ENCODE measurements around the gene GLRA1. TPM values are rescaled to one million over a fixed set of nuclear protein-coding genes. Genes with fewer than 3 reads are reported as not detected.
"Not testable (repeated sequence)": the region's sequence is repeated elsewhere in the genome, so short reads cannot be mapped to it uniquely, and the experiment has no call there.

GLRA1 gene
- total RNA-seq, 1 experiment from 2014 or later: not detected

- DNase-seq: no peak
- no peaks in the 10 kb centered on the region for H3K36me3 ChIP-seq
- H3K27ac ChIP-seq: no peak overlapping the region
Measured at GRCh38 chr5:151847871-151848270, 76.8 kb downstream of the GLRA1 start.

GRCh38 chr5:151846765-151847164 lies 77.9 kb downstream of the GLRA1 start:
- Histone ChIP-seq H3K36me3 (no peaks in the 10 kb centered on the region), H3K4me3 (no peak overlapping the region), H3K27ac (no peak overlapping the region), H3K9me3 (replicated peaks) (no peaks in the 10 kb centered on the region), H3K27me3 (no peaks in the 10 kb centered on the region), H3K4me1 (no peaks in the 10 kb centered on the region)
- no peak for DNase-seq

More at GRCh38 chr5:151847871-151848270, 76.8 kb downstream of the GLRA1 start:
- Histone ChIP-seq H3K9me3 (replicated peaks) (no peaks in the 10 kb centered on the region), H3K27me3 (no peaks in the 10 kb centered on the region), H3K4me3 (no peak overlapping the region), H3K4me1 (no peaks in the 10 kb centered on the region)

- not testable (repeated sequence) for DNase-seq, H3K27ac ChIP-seq, H3K27me3 ChIP-seq, H3K4me3 ChIP-seq, H3K36me3 ChIP-seq, H3K4me1 ChIP-seq
- H3K9me3 ChIP-seq (replicated peaks): peaks cover 18% of the 10 kb centered on the region; the same call in 1 of the 2 replicates
Measured at GRCh38 chr5:151832843-151833242, 91.8 kb downstream of the GLRA1 start.

GRCh38 chr5:151829370-151829769 lies 95.3 kb downstream of the GLRA1 start:
- no peak overlapping the region for H3K27ac ChIP-seq
- no peak overlapping the region for H3K4me3 ChIP-seq

GRCh38 chr5:151825445-151825844 lies 99.2 kb downstream of the GLRA1 start:
- H3K4me1 ChIP-seq: peaks cover 5% of the 10 kb centered on the region; the same call in 1 of the 2 replicates
- peak; percentile 51 to 81 for DNase-seq

More at GRCh38 chr5:151829370-151829769, 95.3 kb downstream of the GLRA1 start:
- H3K9me3 ChIP-seq (replicated peaks): peaks cover 2% of the 10 kb centered on the region; the same call in 1 of the 2 replicates
- H3K27me3 ChIP-seq: no peaks in the 10 kb centered on the region
- no peaks in the 10 kb centered on the region for H3K36me3 ChIP-seq
- H3K4me1 ChIP-seq: no peaks in the 10 kb centered on the region
- DNase-seq: no peak

GRCh38 chr5:151822141-151822540 lies 102.5 kb downstream of the GLRA1 start:
- Histone ChIP-seq H3K4me1 (peaks cover 5% of the 10 kb centered on the region; the same call in 1 of the 2 replicates), H3K27ac (no peak overlapping the region), H3K36me3 (no peaks in the 10 kb centered on the region), H3K4me3 (no peak overlapping the region), H3K9me3 (replicated peaks) (no peaks in the 10 kb centered on the region), H3K27me3 (no peaks in the 10 kb centered on the region)
- no peak for DNase-seq

More at GRCh38 chr5:151825445-151825844, 99.2 kb downstream of the GLRA1 start:
- Histone ChIP-seq H3K9me3 (replicated peaks) (0 out of 2 replicates have a peak, but pooled peaks cover 1% of the 10 kb centered on the region), H3K4me3 (no peak overlapping the region), H3K27ac (no peak overlapping the region), H3K36me3 (no peaks in the 10 kb centered on the region), H3K27me3 (no peaks in the 10 kb centered on the region)

GRCh38 chr5:151820903-151821302 lies 103.7 kb downstream of the GLRA1 start:
- Histone ChIP-seq H3K9me3 (replicated peaks) (no peaks in the 10 kb centered on the region), H3K27me3 (no peaks in the 10 kb centered on the region), H3K36me3 (no peaks in the 10 kb centered on the region), H3K4me1 (peaks cover 5% of the 10 kb centered on the region; the same call in 1 of the 2 replicates), H3K4me3 (no peak overlapping the region), H3K27ac (no peak overlapping the region)
- peak; percentile 27 to 72 for DNase-seq

GRCh38 chr5:151820271-151820670 lies 104.4 kb downstream of the GLRA1 start:
- no peak overlapping the region for H3K27ac ChIP-seq
- H3K9me3 ChIP-seq (replicated peaks): no peaks in the 10 kb centered on the region
- peaks cover 5% of the 10 kb centered on the region; the same call in 1 of the 2 replicates for H3K4me1 ChIP-seq
- no peak for DNase-seq
- peaks cover 3% of the 10 kb centered on the region; the same call in 1 of the 2 replicates for H3K36me3 ChIP-seq
- no peak overlapping the region for H3K4me3 ChIP-seq
- H3K27me3 ChIP-seq: no peaks in the 10 kb centered on the region

- Histone ChIP-seq H3K4me3 (no peak overlapping the region), H3K27me3 (no peaks in the 10 kb centered on the region), H3K36me3 (peaks cover 5% of the 10 kb centered on the region; the same call in 1 of the 2 replicates), H3K9me3 (replicated peaks) (no peaks in the 10 kb centered on the region), H3K4me1 (peaks cover 5% of the 10 kb centered on the region; the same call in 1 of the 2 replicates), H3K27ac (no peak overlapping the region)
- no peak for DNase-seq
Measured at GRCh38 chr5:151819830-151820229, 104.8 kb downstream of the GLRA1 start.

- peaks cover 46% of the 10 kb centered on the region for H3K36me3 ChIP-seq
- H3K9me3 ChIP-seq (replicated peaks): no peaks in the 10 kb centered on the region
- no peak for DNase-seq
- H3K27ac ChIP-seq: no peak overlapping the region
- H3K4me3 ChIP-seq: no peak overlapping the region
- H3K27me3 ChIP-seq: no peaks in the 10 kb centered on the region
- no peaks in the 10 kb centered on the region for H3K4me1 ChIP-seq
Measured at GRCh38 chr5:151815051-151815450, 109.6 kb downstream of the GLRA1 start.

GRCh38 chr5:151812757-151813309 lies 111.8 kb downstream of the GLRA1 start:
- Histone ChIP-seq H3K36me3 (peaks cover 64% of the 10 kb centered on the region), H3K27ac (no peak overlapping the region), H3K4me3 (no peak overlapping the region), H3K27me3 (no peaks in the 10 kb centered on the region), H3K9me3 (replicated peaks) (no peaks in the 10 kb centered on the region), H3K4me1 (no peaks in the 10 kb centered on the region)
- DNase-seq: no peak

GRCh38 chr5:151811593-151812321 lies 112.9 kb downstream of the GLRA1 start:
- no peak for DNase-seq

GRCh38 chr5:151810897-151811296 lies 113.8 kb downstream of the GLRA1 start:
- Histone ChIP-seq H3K27ac (no peak overlapping the region), H3K27me3 (no peaks in the 10 kb centered on the region), H3K9me3 (replicated peaks) (no peaks in the 10 kb centered on the region), H3K4me1 (no peaks in the 10 kb centered on the region), H3K4me3 (no peak overlapping the region), H3K36me3 (peaks cover 79% of the 10 kb centered on the region)
- no peak for DNase-seq

More at GRCh38 chr5:151811593-151812321, 112.9 kb downstream of the GLRA1 start:
- Histone ChIP-seq H3K4me3 (no peak overlapping the region), H3K27me3 (no peaks in the 10 kb centered on the region), H3K9me3 (replicated peaks) (no peaks in the 10 kb centered on the region), H3K27ac (no peak overlapping the region), H3K36me3 (peaks cover 74% of the 10 kb centered on the region), H3K4me1 (no peaks in the 10 kb centered on the region)

GRCh38 chr5:151810449-151810848 lies 114.2 kb downstream of the GLRA1 start:
- Histone ChIP-seq H3K9me3 (replicated peaks) (no peaks in the 10 kb centered on the region), H3K27me3 (no peaks in the 10 kb centered on the region), H3K4me1 (no peaks in the 10 kb centered on the region), H3K27ac (no peak overlapping the region), H3K4me3 (no peak overlapping the region), H3K36me3 (peaks cover 82% of the 10 kb centered on the region)
- DNase-seq: no peak

GRCh38 chr5:151808451-151809169 lies 116.0 kb downstream of the GLRA1 start:
- H3K4me1 ChIP-seq: no peaks in the 10 kb centered on the region
- no peaks in the 10 kb centered on the region for H3K9me3 ChIP-seq (replicated peaks)
- no peaks in the 10 kb centered on the region for H3K27me3 ChIP-seq
- H3K36me3 ChIP-seq: peaks cover 90% of the 10 kb centered on the region
- H3K27ac ChIP-seq: no peak overlapping the region
- H3K4me3 ChIP-seq: no peak overlapping the region
- DNase-seq: no peak

Data from SJCRH30 (cell line).